ENCODE data around the gene SIGLEC1.

The SIGLEC1 gene

DNA sequence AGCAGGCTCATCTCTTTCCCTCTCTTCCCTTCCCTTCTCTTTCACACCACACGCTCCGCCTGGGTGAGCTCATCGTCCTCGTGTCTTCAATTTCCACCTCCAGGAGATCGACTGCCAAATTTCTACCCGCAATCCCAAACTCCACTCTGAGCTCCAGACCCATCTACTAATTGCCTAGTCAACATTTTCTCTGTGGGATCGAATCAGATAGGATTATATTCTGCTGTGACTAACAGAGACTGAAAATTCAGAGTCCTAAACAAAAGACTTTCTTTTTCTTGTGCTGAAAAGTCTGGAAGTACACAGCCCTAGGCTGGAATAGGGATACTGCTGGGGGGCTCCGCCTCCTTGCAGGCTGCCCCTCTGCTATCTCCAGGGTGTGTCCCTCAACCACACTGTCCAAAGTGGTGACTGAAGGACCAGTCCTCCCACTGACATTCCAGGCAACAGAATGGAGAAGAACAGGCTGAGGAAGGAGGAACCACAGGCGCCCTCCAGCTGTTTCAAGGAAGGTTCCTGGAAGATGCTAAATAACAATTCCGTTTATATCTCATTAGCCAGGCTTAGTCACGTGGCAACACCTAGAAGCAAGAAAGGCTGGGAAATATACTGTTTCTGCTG is 15.1 kb upstream of the SIGLEC1 start:
- DNase-seq: no peak

DNA sequence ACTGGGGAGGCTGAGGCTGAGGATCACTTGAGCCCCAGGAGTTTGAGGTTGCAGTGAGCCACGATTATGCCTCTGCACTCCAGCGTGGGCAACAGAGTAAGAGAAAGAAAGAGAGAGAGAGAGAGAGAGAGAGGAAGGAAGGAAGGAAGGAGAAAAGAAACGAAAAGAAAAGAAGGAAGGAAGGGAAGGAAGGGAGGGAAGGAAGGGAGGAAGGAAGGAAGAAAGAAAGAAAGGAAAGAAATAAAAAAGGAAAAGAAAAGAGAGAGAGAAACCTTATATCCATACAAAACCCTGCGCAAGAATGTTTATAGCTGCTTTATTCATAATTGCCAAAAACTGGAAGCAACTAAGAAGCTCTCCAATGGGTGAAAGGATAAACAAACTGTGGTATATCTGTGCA is 12.0 kb upstream of the SIGLEC1 start:
- no peak for DNase-seq

DNA sequence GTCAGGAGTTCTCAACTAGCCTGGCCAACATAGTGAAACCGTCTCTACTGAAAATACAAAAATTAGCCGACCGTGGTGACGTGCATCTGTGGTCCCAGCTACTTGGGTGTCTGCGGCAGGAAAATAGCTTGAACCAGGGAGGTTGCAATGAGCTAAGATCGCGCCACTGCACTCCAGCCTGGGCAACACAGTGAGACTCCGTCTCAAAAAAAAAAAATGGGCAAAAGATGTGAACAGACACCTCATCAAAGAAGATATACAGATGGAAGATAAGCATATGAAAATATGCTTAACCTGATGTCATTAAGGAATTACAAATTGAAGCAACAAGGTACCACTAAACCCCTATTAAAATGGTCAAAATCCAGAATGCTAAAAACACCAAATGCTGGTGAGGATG is 10.9 kb upstream of the SIGLEC1 start:
- DNase-seq: no peak

DNA sequence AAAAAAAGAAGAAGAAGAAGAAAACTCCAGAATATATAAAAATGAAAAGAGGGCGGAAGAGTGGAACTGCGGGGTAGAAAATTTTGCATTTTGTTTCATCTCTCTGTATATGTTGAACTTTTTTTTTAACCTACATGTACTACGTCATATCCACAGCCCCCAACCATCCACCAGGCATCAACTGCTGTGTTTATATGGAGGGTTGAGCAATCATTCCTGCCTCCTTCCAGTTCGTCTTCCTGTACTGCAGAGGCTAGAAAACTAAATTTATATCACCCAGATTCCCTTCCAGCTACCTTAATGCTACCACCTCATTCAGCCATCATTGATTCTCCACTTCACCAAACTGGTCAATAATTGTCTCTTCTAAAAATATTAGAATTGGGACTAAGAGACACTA is 9.5 kb upstream of the SIGLEC1 start:
- no peak for DNase-seq

DNA sequence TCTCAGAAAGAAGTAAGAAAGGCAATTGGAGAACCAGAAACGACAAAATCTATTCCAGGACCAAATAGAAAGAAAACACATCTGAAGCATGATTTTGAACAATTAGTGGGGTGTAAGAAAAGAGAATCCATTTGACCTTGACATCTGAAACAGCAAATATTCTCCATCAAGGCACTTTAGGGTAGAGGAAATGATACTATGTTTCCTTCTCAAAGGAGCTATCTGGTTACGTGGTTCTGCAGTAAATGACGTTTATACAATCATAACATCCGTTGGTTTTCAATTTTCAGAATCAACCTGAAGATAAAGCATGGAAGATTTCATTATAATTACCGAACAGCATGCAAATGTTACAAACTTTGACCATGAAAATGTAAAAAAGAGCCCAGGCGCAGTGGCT is 8.2 kb upstream of the SIGLEC1 start:
- DNase-seq: no peak

DNA sequence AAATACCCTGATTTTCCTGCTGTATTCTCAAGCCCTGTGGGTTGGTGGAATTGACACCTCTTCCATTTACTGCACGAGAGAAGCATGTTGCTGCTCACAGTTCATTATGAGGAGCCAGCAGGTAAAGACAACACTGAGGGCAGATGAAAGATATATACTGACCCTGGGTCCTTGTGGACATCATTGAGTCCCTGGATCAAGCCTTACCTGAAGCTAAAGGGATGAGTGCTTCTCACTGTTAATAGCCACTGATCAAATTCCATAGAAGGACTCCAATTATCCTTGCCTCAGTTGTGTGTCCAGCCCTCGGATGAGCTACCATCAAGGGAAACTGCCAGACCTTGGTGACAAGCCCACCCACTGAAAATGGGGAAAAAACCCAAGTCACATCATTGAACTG is 7.7 kb upstream of the SIGLEC1 start:
- DNase-seq: no peak

DNA sequence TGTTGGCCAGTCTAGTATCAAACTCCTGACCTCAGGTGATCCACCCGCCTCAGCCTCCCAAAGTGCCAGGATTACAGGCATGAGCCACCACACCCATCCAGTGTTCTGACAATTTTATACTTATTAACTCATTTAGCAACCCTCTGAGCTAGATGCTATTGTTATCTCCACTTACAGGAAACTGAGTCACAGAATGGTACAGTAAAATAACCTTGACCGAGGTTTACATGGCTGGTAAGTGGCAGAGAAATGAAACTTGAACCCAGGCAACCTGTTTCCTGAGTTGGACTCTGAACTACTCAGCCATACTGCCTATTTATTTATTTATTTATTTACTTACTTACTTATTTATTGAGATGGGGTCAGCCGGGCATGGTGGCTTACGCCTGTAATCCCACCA is 6.6 kb upstream of the SIGLEC1 start:
- no peak for DNase-seq

DNA sequence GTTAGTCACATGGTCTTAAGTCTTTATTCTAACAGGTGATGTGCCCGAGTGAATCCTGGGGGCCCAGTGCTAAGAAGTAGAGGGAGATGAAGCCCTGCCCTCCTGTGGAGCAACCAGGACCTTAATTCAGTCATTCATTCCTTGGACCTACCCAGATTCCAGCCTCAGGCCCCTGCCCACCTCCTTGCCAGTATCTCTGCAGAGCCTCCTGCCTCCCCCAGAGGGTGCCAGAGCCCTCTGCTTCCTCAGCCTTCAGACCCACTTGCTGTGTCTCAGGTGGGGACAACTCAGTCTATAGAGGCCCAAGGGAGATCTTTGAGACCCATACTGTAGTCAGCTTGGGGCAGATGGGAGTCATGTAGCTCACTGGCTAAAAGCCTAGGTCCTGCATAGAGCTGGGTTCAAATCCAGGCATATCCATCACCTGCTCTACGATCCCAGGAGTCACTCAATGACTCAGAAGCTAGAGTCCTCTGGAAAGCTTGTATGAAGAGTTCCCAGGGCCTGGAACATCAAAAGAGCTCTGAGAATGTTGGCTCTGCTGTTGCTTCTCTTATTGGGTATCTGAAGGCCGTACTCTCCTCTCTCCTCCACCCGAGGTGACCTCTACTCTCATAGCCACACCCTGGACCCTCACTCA is 3.9 kb upstream of the SIGLEC1 start:
- no peak for DNase-seq

DNA sequence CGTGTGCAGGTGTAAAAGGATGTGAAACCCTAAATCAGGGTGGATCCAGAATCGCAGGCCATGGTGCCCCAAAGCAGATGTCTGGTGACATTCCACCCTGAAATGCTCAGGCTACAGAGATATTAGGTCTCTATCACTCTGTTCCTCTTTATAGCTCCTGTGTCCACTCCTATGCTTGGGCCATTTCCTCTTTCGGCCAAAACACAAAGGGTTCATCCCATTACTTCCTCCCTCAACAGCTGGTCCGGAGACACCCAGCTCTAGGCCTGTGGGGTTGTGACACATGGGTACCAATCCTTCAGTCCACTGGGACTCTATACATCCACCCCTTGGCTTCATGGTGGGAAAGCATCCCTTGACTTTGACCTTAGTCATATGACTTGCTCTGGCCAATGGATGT is 1.7 kb upstream of the SIGLEC1 start:
- no peak for DNase-seq

DNA sequence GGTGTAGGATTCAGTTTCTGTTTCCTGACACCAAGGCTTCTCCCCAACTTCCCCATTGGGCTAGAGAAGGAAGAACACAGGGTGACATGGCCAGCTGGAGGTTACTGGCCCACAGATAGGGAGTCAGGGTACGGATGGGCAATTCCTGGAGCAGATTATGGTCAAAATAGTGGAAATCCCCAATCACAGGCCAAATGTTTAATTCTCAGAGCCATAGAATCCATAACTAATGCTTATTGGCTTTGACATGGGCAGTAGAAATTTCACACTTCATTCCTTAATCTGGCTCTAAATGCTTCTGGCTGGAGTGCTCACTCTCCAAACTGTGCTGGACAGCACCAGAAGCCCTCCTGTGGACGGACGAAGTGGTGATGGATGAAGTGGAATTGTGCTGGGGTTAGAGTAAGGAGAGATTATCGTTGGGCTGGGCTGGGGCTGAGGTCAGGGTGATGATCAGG is 887 bp downstream of the SIGLEC1 start:
- DNase-seq: no peak

DNA sequence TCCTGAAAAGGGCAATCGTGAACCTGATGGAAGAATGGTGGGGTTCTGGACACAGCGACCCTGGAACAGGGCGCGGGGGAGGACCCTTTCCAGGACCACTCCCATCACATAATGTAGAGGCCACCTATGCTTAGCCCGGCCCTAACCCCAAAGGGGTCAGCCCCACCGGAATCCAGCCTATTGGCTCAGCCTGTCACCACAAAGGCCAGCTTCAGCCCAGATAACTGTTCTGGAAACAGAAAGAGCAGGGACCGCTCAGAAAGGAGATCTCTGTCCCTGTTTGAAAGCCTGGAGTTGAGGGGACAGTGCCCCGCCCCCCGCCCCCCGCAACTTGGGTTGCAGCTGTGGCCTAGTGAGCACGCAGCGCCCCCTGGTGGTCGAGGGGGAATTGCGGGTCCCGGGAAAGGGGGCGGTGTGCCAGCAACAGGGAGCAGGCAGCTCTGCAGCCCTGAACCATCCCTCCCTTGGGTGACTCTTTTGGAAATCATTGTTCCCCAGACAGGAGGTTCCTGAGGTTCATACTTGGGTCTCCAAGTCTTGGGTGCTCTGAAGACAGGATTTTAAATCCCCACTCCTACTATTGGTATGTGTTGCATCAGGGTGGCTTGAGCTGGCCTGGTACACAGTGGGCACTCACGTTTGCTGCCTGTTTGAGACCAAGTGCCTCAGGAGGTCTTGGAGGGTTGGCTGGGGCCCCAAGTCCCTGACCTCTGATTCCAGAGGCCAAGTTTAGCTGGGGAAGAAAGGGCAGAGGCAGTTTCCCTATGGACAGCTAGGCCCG is 1.5 kb downstream of the SIGLEC1 start:
- peak; percentile 60 for DNase-seq

DNA sequence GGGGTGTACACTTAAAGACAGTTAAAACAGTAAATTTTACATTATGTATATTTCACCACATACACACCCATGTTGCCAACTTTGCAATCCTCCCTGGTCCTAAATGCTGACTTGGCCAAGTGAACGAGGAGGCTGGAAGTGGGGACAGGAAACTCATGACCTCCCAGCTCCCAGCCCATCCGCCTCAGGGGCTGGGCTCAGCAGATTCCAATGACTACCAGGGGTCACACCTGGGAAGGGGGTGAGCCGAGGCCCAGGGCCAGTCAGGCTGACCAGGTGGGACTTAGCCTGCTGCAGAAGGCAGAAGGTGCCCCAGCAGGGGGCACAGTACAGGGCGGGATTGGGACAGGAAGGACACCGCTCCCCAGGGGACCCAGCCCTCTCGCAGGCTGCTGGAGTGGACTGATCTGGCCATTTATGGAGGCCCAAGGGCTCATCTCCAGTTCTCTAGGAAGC is 2.4 kb downstream of the SIGLEC1 start:
- DNase-seq: no peak

DNA sequence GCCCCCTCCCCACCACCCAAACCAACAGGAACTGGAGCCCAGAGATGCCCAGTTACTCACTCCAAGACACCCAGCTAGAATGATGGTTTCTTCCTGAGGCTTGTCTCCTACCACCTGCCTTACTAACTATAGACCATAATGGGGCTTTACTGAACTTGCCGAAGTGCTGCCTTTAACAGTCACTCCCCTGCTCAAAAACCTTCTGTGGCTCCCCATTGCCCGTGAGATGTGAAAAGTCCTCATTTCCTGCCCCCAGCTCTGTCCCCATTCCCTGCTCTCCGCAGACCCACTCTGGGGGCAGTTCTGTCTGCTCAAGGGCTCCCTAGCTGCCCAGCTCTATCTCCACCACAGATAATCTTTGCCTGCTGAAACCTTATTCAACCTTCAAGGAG is 4.9 kb downstream of the SIGLEC1 start:
- no peak for DNase-seq

DNA sequence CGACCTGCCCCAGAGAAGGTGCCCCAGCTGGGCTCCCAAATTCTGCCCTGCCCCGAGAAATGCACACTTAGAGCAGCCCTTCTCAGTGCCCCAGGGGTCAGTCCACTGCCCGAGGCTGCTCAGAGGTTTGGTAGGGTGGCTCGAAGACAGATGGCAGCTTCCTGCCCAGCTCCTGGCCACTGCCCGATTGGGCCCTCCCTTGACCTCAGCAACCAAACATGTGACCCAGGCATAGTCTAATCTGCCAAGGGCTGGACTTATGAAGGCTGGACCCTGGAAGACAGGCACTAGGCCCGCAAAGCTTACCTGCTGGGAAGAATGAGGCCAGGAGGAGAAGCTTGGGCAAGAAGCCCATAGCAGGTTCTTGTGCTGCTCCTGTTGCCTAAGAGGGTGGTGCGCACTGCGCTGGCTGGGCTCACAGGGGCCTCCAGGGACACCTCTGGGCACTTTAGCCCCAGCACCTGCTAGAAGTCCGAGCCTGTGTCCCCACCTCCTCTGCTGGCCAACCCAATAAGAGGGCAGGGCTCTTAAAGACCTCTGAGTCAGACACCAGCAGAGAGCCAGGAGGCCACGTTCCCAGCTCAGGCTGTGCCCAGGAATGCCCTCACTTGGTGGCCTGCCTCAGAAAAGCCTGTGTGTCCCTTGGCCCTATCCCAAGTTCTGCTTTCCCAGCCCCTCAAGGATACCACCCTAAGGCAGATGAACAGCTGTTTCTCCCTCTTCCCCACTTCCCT is 5.5 kb downstream of the SIGLEC1 start:
- no peak for DNase-seq

DNA sequence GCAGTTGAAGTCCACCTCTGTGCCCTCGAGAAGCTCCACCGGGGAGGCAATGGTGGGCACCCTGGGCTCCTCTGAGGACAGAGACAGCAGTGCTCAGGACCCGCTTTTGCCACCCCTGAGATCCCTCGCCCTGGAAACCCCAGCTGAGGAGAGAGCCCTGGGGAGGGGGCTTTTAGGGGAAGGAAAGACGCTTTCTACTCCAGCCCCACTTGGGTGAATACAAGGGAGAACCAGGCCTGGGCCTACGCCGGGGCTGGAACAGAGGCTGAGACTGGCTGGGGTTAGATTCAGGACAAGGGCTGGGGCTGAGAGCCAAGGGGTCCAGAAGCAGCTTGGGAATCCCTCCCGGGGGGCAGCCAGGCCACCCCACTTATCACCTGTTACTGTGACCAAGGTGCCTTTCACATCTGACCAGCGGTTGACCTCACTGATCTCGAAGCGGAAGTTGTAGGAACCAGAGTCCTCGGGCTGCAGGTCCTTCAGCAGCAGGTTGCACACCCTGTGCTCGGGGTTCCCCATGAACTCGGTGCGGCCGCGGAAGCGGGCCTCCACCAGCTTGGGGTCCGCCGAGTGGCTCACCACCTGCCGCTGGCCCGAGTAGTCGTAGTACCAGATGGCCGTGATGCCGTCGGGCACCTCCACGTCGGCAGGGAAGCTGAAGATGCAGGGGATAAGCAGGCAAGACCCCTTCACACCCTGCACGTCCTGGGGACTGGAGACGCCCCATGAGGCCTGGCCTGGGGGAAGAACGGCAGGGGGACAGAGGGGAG is 6.2 kb downstream of the SIGLEC1 start:
- DNase-seq: no peak

DNA sequence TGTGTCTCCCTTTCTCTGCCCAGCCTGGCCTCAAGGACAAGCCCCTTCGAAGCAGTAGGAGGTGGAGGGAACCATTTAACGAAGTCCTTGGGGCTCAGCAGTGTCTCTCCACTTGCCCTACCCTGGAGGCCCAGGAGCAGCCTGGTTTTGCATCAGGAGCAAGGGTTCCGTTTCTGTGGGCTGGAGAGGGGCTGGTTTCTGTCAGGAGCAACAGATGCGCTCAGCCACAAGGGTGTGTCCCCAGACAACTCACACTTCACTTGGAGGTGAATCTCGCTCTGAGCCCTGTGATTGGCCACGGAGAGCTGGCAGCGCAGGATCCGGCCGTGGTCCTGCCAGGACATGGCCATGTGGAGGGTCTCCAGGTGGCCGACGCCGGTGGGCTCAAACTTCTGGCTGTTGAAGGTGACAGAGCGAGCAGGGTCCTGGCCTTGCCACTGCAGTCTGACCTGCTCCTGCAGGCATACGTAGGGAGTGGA is 6.9 kb downstream of the SIGLEC1 start:
- no peak for DNase-seq

DNA sequence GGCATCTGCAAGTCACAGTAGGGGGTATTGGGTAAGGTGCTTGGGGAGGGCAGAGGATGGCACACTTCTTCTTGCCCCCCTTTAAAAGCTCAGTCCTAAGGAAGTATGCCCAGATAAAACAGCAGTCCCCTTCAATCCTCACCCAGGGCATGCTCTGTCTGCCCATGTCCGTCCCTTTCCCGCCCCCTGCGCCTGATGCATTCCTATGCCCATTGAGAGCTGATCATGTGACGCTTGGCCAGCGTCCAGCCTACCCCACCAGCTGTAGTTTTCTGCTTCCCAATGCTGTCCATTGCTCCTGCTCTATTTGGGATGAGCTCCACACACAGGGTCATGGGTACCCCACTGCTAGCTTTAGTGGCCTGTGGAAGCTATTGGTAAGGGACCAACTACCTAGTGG is 8.3 kb downstream of the SIGLEC1 start:
- no peak for DNase-seq

DNA sequence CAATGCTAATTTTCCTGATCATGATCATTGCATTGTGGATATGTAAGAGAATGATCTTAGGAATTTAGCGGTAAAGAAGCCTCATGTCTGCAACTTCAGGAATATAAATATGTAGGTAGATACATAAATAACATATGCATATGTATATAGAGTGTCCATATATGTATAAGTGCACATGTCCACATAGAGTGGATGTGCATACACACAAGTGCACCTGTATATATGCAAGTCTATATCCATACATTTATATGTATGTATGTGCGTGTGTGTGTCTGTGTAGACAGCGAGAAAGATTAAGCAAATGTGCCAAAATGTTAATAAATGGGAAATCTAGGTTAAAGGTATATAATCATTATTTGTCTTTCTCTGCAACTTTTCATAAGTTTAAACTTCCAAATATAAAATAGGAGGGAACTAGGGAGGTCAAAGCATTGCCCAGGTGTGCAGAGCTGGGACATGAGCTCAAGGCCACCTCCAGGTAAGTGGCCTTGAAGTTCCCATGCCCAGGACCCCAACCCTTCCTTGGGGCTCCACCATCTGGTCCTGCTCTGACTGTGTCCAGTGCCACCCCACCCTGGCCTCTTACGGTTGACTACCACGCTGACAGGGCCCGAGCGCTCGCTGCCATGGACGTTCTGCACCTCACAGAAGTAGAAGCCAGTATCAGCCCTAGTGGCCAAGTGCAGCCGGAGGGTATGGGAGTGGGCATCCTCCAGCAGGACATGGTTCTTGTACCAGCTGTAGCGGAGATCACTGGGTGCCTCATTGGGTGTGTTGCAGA is 9.6 kb downstream of the SIGLEC1 start:
- DNase-seq: no peak

DNA sequence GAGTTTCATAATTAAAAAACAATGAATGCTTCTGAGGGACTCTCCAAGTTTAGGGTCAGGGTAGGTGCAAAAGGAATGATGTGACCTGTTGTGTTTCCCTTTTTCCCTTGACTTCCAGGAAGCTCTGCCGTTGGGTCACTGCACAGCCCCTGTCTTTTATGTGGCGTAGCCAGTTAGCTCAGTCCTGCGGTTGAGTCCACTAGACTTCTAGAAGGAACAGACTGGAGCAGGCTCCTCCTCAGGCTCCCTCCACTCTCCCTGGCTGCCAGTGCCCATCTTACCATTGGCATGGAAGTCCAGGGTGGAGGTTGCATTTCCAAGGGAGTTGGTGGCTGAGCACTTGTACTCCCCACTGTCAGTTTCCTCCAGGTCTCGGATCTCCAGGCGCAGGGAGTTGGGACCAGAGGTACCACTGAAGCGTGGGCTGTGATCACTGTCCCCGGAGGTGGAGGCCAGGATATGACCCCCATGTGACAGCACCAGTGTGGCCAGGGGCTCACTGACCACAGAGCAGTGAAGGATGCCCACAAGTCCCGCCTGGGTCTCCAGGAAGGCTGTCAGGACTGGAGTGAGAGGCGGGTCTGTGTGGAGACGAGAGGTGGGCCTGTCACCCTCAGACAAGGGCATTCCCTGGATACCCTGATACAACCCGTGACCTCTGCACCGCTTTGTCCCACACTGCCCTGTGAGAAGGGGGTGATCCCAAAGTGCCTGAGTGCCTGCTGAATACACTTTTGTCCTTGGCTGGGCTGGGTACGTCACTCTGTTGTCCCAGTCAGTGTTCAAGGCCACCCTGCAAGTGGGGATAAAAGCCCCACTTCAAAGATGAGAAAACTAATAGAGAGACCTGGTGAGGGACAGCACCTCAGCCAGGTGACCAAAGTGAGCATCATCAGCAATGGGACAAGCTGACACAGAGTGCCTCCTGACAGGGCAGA is 11.1 kb downstream of the SIGLEC1 start:
- no peak for DNase-seq

DNA sequence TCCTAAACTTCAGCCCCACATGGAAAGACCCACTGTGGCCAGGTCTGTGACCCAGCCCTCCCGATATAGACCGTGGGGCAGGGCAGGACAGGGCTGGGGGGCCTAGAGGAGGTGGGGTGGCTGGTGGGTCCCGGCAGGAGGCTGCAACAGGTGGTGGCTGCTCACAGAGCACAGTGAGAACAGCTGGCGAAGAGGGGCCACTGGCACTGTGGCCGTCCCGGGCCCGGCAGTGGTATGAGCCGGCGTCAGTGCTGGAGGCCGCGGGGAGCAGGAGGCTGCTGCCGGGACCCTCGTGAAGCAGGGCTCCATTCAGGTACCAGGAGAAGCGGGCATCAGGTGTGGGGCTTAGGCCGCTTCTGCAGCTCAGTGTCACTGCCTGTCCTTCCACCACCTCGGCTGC is 13.4 kb downstream of the SIGLEC1 start:
- DNase-seq: no peak

DNA sequence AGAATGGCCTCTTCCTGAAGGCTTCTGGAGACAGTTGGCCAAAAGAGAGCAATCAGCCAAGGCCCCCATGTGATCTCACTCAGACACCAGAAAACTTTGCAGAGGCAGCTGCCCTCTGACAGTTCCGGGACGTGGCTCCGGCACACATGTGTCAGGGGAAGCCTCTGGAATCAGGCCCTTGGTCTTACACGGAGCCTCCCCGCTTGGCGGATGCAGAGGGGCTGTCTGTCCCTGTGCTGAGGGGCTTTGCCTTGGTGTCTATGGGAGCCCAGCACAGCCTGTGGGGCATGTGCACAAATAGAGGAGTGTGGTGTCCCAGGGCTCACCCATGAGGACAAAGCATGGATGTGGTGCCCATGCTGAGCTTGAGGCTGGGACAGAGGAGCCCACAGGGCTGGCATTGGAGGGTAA is 13.8 kb downstream of the SIGLEC1 start:
- no peak for DNase-seq

Data from stimulated activated naive CD4-positive, alpha-beta T cell treated with Interleukin-2 at 50 U/mL for 16 hours (primary cell).